HG02763 (cell line): Measurements from ENCODE around the gene OR4K1.
"Not testable (repeated sequence)": the region's sequence is repeated elsewhere in the genome, so short reads cannot be mapped to it uniquely, and the experiment has no call there.

Source experiments
- ATAC-seq: cut with Tn5 transposase; IDR thresholded peaks from one replicate; pipeline ENCODE4 v1.9.1; 2021; ENCODE audit warnings: mild to moderate bottlenecking, moderate library complexity; ENCODE audit not compliant: unreplicated experiment

Gene OR4K1

GRCh38 chr14:19930617-19931016 lies at the start of gene OR4K1:
OR4K1 (plus strand) TSS chr14:19930917; CDS start chr14:19935667, 4,750 bp downstream.
- ATAC-seq = no peak

GRCh38 chr14:19895282-19895681 lies 35.4 kb upstream of the OR4K1 start:
- no peak for ATAC-seq

- no peak for ATAC-seq
Measured at GRCh38 chr14:19900999-19901398, 29.7 kb upstream of the OR4K1 start.

- no peak for ATAC-seq
Measured at GRCh38 chr14:19902409-19902808, 28.3 kb upstream of the OR4K1 start.

- no peak for ATAC-seq
Measured at GRCh38 chr14:19906665-19907064, 24.1 kb upstream of the OR4K1 start.

- ATAC-seq = no peak
Measured at GRCh38 chr14:19911114-19911513, 19.6 kb upstream of the OR4K1 start.

- ATAC-seq = no peak
Measured at GRCh38 chr14:19917243-19917642, 13.5 kb upstream of the OR4K1 start.

GRCh38 chr14:19917955-19918518 lies 12.7 kb upstream of the OR4K1 start:
- ATAC-seq = no peak

- no peak for ATAC-seq
Measured at GRCh38 chr14:19918553-19919264, 12.0 kb upstream of the OR4K1 start.

- no peak for ATAC-seq
Measured at GRCh38 chr14:19920021-19920657, 10.6 kb upstream of the OR4K1 start, which contains the start of gene OR4K5. OR4K5 (plus strand) TSS chr14:19920607; CDS start chr14:19920607, 0 bp downstream.

GRCh38 chr14:19941668-19942067 lies 11.0 kb downstream of the OR4K1 start:
- no peak for ATAC-seq

- no peak for ATAC-seq
Measured at GRCh38 chr14:19947413-19948090, 16.8 kb downstream of the OR4K1 start.

- no peak for ATAC-seq
Measured at GRCh38 chr14:19949218-19949617, 18.5 kb downstream of the OR4K1 start.

GRCh38 chr14:19969735-19970134 lies 39.0 kb downstream of the OR4K1 start:
- ATAC-seq = not testable (repeated sequence)

GRCh38 chr14:19974844-19975243 lies 44.1 kb downstream of the OR4K1 start:
- ATAC-seq = no peak

- no peak for ATAC-seq
Measured at GRCh38 chr14:19975291-19975690, 44.6 kb downstream of the OR4K1 start, which contains the start of gene OR4K15. OR4K15 (plus strand) TSS chr14:19975591; CDS start chr14:19975591, 0 bp downstream.
